CD4-positive, alpha-beta T cell (primary cell): ENCODE measurements around the gene CWC27. TPM values are rescaled to one million over a fixed set of nuclear protein-coding genes. Genes with fewer than 3 reads are reported as not detected.

Experiments
- ATAC-seq: fragments of 200-7000 bp; cut with Tn5 transposase; one replicate; pipeline ENCODE4 v1.10.0; 2022; ENCODE audit warnings: mild to moderate bottlenecking; ENCODE audit not compliant: poor library complexity
- CTCF ChIA-PET: fragments of 350-600 bp; sonication (Branson Sonifier 250); formaldehyde crosslinking; loops from one replicate; lab custom pipeline; 2021; ENCODE audit warnings: antibody characterized with exemption, inconsistent platforms; lab: Charles Lee
- POLR2A ChIA-PET: fragments of 350-600 bp; sonication (Branson Sonifier 250); formaldehyde crosslinking; loops from one replicate; lab custom pipeline; 2021; ENCODE audit warnings: antibody characterized with exemption, inconsistent platforms; lab: Charles Lee
- DNase-seq, 14 experiments: peaks; one replicate each; pipeline ENCODE4 v3.0.0-alpha.2; 2013 to 2020; ENCODE audit warnings: mixed read lengths in 2 of 14
- H3K27ac ChIP-seq, 2 donors: one replicate each; pipeline versions ENCODE4 v1.5.1 to v1.7.0; 2013; ENCODE audit warnings: low read length in 2 of 2, low read depth in 1 of 2, mild to moderate bottlenecking in 1 of 2
- H3K27me3 ChIP-seq, 2 experiments: 1 replicate in 1 of 2; 2 replicates in 1 of 2; pipeline versions ENCODE4 v1.6.1 to v1.7.0; 2013; ENCODE audit warnings: low read length in 2 of 2, control low read depth in 1 of 2, mild to moderate bottlenecking in 1 of 2, moderate library complexity in 1 of 2; ENCODE audit not compliant: insufficient read depth in 2 of 2, control insufficient read depth in 1 of 2
- H3K36me3 ChIP-seq: one replicate; pipeline ENCODE4 v1.6.1; 2013; ENCODE audit warnings: low read length, control low read depth; ENCODE audit not compliant: insufficient read depth
- H3K4me1 ChIP-seq: one replicate; pipeline ENCODE4 v1.6.1; 2013; ENCODE audit warnings: low read length, control low read depth; ENCODE audit not compliant: insufficient read depth
- H3K4me3 ChIP-seq: one replicate; pipeline ENCODE4 v1.5.1; 2013; ENCODE audit warnings: mild to moderate bottlenecking, low read length, moderate library complexity
- H3K9me3 ChIP-seq, 2 experiments: 1 replicate in 1 of 2; 2 replicates in 1 of 2; pipeline versions ENCODE4 v1.6.1 to v1.7.0; 2013; ENCODE audit warnings: low read length in 2 of 2, mild to moderate bottlenecking in 2 of 2, control low read depth in 1 of 2, moderate library complexity in 1 of 2; ENCODE audit not compliant: control insufficient read depth in 1 of 2, insufficient read depth in 1 of 2
- H3K27ac Mint-ChIP-seq: one replicate; pipeline ENCODE4 v1.8.0; 2020; ENCODE audit warnings: mixed read lengths
- H3K27me3 Mint-ChIP-seq: one replicate; pipeline ENCODE4 v1.8.0; 2021; ENCODE audit warnings: mixed read lengths
- H3K36me3 Mint-ChIP-seq: one replicate; pipeline ENCODE4 v1.8.0; 2021; ENCODE audit warnings: low read depth, mixed read lengths
- H3K4me1 Mint-ChIP-seq: one replicate; pipeline ENCODE4 v1.8.0; 2021; ENCODE audit warnings: low read depth, mixed read lengths
- H3K4me3 Mint-ChIP-seq: one replicate; pipeline ENCODE4 v1.8.0; 2020; ENCODE audit warnings: mild to moderate bottlenecking, mixed read lengths
- H3K9me3 Mint-ChIP-seq: one replicate; pipeline ENCODE4 v1.8.0; 2020; ENCODE audit warnings: mixed read lengths
- intact Hi-C, 2 experiments: fragments of 100-400 bp; cut with DNase I in 1 of 2; cut with micrococcal nuclease in 1 of 2; formaldehyde crosslinking; loops; one replicate each; pipeline versions ENCODE4 v1.15.1 to v1.9.0; 2023 to 2025; cut with DNase I, micrococcal nuclease
- total RNA-seq, 174 experiments: library from RNA in 2 of 174; stranded (reverse) in 2 of 174; gene quantifications; one replicate each; pipeline ENCODE4 v1.2.3 and lab custom pipeline; 2021 to 2026
- TF ChIP-seq, protein P1 (sequence below): fragments of 200-600 bp; IDR thresholded peaks from one replicate; pipeline ENCODE4 v1.8.0; 2022; ENCODE audit warnings: antibody characterized with exemption, mild to moderate bottlenecking

Gene CWC27
- total RNA-seq, 2 experiments from 2014 or later = 14.2 to 14.5 TPM

GRCh38 chr5:64963278-64963677 is 194.5 kb downstream of the CWC27 start:
- POLR2A ChIA-PET = no interaction called here
- peaks cover 17% of the 10 kb centered on the region for H3K36me3 Mint-ChIP-seq
- H3K4me3 Mint-ChIP-seq = no peak overlapping the region
- H3K27me3 Mint-ChIP-seq = no peaks in the 10 kb centered on the region
- intact Hi-C loops = no loop called here
- no peak overlapping the region for H3K27ac ChIP-seq
- H3K4me3 ChIP-seq = no peak overlapping the region
- no peak overlapping the region for H3K27ac Mint-ChIP-seq
- H3K9me3 ChIP-seq = peaks cover 5 to 7% of the 10 kb centered on the region in 2 experiments
- H3K4me1 ChIP-seq = no peaks in the 10 kb centered on the region
- no peaks in the 10 kb centered on the region for H3K36me3 ChIP-seq
- ATAC-seq (no peak), DNase-seq (no peak)
- H3K4me1 Mint-ChIP-seq = no peaks in the 10 kb centered on the region
- H3K27me3 ChIP-seq = no peaks in the 10 kb centered on the region
- CTCF ChIA-PET = no interaction called here
- TF ChIP-seq, protein P1, sequence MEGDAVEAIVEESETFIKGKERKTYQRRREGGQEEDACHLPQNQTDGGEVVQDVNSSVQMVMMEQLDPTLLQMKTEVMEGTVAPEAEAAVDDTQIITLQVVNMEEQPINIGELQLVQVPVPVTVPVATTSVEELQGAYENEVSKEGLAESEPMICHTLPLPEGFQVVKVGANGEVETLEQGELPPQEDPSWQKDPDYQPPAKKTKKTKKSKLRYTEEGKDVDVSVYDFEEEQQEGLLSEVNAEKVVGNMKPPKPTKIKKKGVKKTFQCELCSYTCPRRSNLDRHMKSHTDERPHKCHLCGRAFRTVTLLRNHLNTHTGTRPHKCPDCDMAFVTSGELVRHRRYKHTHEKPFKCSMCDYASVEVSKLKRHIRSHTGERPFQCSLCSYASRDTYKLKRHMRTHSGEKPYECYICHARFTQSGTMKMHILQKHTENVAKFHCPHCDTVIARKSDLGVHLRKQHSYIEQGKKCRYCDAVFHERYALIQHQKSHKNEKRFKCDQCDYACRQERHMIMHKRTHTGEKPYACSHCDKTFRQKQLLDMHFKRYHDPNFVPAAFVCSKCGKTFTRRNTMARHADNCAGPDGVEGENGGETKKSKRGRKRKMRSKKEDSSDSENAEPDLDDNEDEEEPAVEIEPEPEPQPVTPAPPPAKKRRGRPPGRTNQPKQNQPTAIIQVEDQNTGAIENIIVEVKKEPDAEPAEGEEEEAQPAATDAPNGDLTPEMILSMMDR = no peak
- peaks cover 7% of the 10 kb centered on the region for H3K9me3 Mint-ChIP-seq

- Histone ChIP-seq H3K4me1 (no peaks in the 10 kb centered on the region), H3K27me3 (no peaks in the 10 kb centered on the region), H3K9me3 (peaks cover 0 to 2% of the 10 kb centered on the region in 2 experiments), H3K36me3 (no peaks in the 10 kb centered on the region), H3K4me3 (no peak overlapping the region), H3K27ac (no peak overlapping the region)
- Mint-ChIP-seq H3K9me3 (no peaks in the 10 kb centered on the region), H3K27ac (no peak overlapping the region), H3K27me3 (no peaks in the 10 kb centered on the region), H3K4me1 (peaks cover 6% of the 10 kb centered on the region), H3K36me3 (peaks cover 42% of the 10 kb centered on the region), H3K4me3 (no peak overlapping the region)
- ChIA-PET CTCF (no interaction called here), POLR2A (interaction anchor here (0.8 kb wide), 1 partner anchor 10 kb away, joined by 4 read pairs; no protein-coding TSS in a partner anchor)
- TF ChIP-seq, protein P1 = no peak
- no peak for DNase-seq
- no peak for ATAC-seq
- intact Hi-C loops = no loop called here
Measured at GRCh38 chr5:64968591-64969110, 199.9 kb downstream of the CWC27 start.

DNA sequence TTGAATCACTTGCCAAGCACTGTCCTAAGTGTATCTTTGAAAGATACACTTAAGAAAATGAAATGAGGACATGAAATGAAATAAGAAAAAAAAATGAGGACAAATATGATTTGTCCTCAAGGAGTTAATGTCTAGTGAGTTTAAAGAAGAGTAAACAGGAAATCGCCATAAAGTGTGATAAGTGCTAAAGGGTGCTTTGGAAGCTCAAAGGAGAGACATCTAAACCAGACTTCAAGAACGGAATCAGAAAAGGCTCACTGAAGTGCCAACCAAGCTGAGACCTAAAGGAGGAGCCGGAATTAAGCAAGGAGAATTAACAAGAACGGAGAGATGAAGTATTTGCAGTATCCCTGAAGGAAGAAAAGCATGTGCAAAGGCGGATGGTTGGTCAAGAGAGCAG is 200.8 kb downstream of the CWC27 start:
- Histone ChIP-seq H3K36me3 (no peaks in the 10 kb centered on the region), H3K27ac (no peak overlapping the region), H3K4me1 (no peaks in the 10 kb centered on the region), H3K9me3 (no peaks in the 10 kb centered on the region), H3K4me3 (no peak overlapping the region), H3K27me3 (no peaks in the 10 kb centered on the region)
- Mint-ChIP-seq H3K9me3 (no peaks in the 10 kb centered on the region), H3K36me3 (peaks cover 51% of the 10 kb centered on the region), H3K27me3 (no peaks in the 10 kb centered on the region), H3K4me3 (no peak overlapping the region), H3K4me1 (peaks cover 6% of the 10 kb centered on the region), H3K27ac (no peak overlapping the region)
- DNase-seq (no peak), ATAC-seq (no peak)
- CTCF ChIA-PET = no interaction called here
- intact Hi-C loops = no loop called here
- POLR2A ChIA-PET = interaction anchor here (0.8 kb wide), 1 partner anchor 11 kb away, joined by 4 read pairs; no protein-coding TSS in a partner anchor
- TF ChIP-seq, protein P1 = no peak
